ENCODE measurements around the gene ME1.

ME1 gene

DNA sequence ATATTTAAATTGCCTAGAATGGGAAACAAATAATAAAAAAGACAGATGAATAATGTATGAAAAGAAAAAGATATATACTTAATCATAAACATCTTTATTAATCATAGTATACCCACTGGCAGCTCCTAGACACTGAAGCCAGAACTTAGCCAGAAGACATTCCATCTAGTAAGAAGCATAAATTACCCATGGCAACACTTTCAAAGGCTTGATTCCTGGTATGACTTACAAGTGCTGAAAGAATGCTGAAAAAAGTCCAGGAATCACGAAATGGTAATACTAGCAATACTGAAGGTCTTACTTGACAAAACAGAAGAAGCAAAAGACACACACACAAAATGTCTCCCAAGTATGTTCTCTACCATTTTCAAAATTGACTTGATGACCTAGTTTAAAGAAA lies 199.7 kb downstream of the ME1 start:
- TF ChIP-seq POLR2A (IDR thresholded peaks at IDR 0.05; ENCODE audit: extremely low read depth, insufficient read length) (no peak), MYC (IDR thresholded peaks at IDR 0.05; ENCODE audit: low read depth, low read length) (no peak)
- TF ChIP-seq, protein P1, sequence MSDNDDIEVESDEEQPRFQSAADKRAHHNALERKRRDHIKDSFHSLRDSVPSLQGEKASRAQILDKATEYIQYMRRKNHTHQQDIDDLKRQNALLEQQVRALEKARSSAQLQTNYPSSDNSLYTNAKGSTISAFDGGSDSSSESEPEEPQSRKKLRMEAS (IDR thresholded peaks at IDR 0.05; ENCODE audit: low read depth, low read length): no peak
- TF ChIP-seq, protein P2, sequence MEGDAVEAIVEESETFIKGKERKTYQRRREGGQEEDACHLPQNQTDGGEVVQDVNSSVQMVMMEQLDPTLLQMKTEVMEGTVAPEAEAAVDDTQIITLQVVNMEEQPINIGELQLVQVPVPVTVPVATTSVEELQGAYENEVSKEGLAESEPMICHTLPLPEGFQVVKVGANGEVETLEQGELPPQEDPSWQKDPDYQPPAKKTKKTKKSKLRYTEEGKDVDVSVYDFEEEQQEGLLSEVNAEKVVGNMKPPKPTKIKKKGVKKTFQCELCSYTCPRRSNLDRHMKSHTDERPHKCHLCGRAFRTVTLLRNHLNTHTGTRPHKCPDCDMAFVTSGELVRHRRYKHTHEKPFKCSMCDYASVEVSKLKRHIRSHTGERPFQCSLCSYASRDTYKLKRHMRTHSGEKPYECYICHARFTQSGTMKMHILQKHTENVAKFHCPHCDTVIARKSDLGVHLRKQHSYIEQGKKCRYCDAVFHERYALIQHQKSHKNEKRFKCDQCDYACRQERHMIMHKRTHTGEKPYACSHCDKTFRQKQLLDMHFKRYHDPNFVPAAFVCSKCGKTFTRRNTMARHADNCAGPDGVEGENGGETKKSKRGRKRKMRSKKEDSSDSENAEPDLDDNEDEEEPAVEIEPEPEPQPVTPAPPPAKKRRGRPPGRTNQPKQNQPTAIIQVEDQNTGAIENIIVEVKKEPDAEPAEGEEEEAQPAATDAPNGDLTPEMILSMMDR (IDR thresholded peaks at IDR 0.05; ENCODE audit: low read depth, low read length): no peak
- DNase-seq (ENCODE audit: low read depth): no peak
- no peak overlapping the region for H3K4me3 ChIP-seq (ENCODE audit: low read depth, low read length)

DNA sequence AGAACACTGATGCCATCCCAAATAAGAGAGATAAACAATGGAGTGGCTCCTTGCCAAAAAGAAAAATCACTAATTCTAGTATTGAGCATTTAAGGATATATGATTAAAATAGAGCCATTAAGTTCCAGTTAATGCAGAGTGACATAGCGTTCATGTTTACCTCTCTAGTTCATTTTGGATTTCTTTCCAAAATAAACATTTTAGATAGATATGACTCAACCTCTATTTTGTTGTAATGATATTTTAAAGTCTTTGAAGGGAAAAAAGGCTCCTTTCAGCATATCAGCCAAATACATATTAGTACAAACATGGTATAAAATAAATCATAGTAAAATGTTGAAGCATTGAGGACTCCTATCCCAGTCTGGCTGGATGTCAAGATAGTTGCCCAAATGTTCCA lies 204.3 kb downstream of the ME1 start:
- H3K4me3 ChIP-seq (ENCODE audit: low read depth, low read length): no peak overlapping the region
- TF ChIP-seq, protein P1 (IDR thresholded peaks at IDR 0.05; ENCODE audit: low read depth, low read length): no peak
- TF ChIP-seq POLR2A (IDR thresholded peaks at IDR 0.05; ENCODE audit: extremely low read depth, insufficient read length): no peak
- no peak for TF ChIP-seq MYC (IDR thresholded peaks at IDR 0.05; ENCODE audit: low read depth, low read length)
- TF ChIP-seq, protein P2 (IDR thresholded peaks at IDR 0.05; ENCODE audit: low read depth, low read length): no peak
- DNase-seq (ENCODE audit: low read depth): no peak

DNA sequence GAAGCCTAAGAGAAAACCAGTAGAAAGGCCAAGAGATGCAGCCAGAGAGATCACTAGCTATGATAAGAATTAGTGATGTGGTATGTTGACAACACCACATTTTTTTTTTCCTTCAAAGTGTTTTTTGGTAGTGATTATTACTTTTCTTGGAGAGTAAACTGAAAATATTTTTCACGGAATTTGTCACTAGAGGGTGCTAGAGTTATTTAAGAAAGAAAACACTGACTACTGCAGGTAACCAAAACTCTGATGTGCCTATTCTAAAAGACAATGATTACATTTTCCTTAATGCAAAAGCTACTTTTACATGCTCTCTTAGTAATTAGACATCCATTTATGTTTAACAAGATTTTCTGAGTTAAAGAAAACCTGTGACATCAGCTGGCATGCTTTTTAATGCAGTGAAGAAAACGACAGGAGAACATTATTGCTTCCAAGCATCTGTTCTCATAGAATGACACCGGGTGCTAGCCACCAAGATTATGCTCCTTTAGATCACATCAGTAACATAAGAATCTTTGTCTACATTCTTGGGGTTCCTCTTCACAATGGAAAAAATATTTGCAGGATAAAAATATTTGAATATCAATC lies 208.9 kb downstream of the ME1 start:
- no peak overlapping the region for H3K4me3 ChIP-seq (ENCODE audit: low read depth, low read length)
- DNase-seq (ENCODE audit: low read depth): peak; percentile 60
- TF ChIP-seq MYC (IDR thresholded peaks at IDR 0.05; ENCODE audit: low read depth, low read length): no peak
- TF ChIP-seq, protein P2 (IDR thresholded peaks at IDR 0.05; ENCODE audit: low read depth, low read length): peak; percentile 18
- TF ChIP-seq, protein P1 (IDR thresholded peaks at IDR 0.05; ENCODE audit: low read depth, low read length): no peak

DNA sequence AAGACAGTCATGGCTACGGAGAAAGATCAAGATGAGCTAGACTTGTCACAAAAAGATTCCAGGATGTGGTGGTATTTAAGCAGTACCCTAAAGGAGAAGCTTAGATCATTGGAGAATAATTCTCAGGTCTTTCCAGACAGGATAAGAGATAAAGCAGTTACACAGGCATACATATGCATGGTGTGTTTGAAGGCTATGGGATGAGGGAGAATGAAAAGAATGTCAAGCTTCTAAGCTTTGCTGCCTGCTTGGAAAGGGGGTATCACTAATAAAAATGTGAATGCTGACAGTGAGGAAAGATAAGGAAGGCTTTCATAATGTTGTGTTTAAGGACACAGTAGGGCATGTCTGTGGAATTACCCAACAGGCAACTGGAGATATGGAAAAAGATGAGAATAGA lies 209.6 kb downstream of the ME1 start:
- TF ChIP-seq MYC (IDR thresholded peaks at IDR 0.05; ENCODE audit: low read depth, low read length): no peak
- no peak for TF ChIP-seq POLR2A (IDR thresholded peaks at IDR 0.05; ENCODE audit: extremely low read depth, insufficient read length)
- TF ChIP-seq, protein P2 (IDR thresholded peaks at IDR 0.05; ENCODE audit: low read depth, low read length): no peak
- TF ChIP-seq, protein P1 (IDR thresholded peaks at IDR 0.05; ENCODE audit: low read depth, low read length): no peak
- no peak overlapping the region for H3K4me3 ChIP-seq (ENCODE audit: low read depth, low read length)
- no peak for DNase-seq (ENCODE audit: low read depth)

DNA sequence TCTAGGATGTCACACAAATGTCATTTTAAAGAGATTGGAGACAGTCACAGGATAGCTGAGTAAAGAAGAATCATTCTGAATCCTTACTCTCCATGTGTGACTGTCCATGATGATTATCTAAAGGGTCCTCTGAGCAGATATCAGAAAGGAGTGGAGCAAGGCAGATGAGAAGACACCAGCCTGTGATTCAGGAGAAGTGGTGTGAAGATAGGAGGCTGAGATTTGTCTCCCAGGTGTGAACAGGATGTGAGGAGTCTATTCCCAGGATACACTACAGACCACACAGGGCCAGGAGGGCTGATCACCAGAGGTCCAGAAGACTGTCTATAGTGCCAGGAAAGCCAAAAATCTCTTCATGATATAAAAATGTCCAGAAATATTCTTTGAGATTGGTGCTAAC lies 210.7 kb downstream of the ME1 start:
- no peak overlapping the region for H3K4me3 ChIP-seq (ENCODE audit: low read depth, low read length)
- TF ChIP-seq POLR2A (IDR thresholded peaks at IDR 0.05; ENCODE audit: extremely low read depth, insufficient read length): no peak
- no peak for TF ChIP-seq MYC (IDR thresholded peaks at IDR 0.05; ENCODE audit: low read depth, low read length)
- TF ChIP-seq, protein P1 (IDR thresholded peaks at IDR 0.05; ENCODE audit: low read depth, low read length): no peak
- no peak for DNase-seq (ENCODE audit: low read depth)

DNA sequence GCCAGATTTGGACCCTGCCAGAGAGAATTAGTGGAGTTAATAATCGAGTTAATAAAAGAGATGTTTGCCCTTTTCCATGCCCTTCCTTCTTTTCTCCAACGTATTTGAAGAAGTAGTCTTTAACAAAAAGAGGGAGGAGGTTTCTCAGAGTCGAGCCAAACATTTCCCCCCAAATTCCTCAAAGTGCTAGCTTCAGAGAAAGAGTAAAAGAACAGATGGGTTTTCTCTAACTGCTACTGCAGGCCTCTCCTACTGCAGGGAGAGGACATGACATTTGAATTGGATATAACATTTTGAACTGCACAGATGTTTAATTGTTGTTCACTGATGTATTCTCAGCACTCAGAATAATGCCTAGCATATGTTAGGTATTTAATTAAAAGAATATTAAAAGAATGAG lies 212.2 kb downstream of the ME1 start:
- DNase-seq (ENCODE audit: low read depth): no peak
- no peak overlapping the region for H3K4me3 ChIP-seq (ENCODE audit: low read depth, low read length)
- TF ChIP-seq MYC (IDR thresholded peaks at IDR 0.05; ENCODE audit: low read depth, low read length): no peak
- TF ChIP-seq, protein P2 (IDR thresholded peaks at IDR 0.05; ENCODE audit: low read depth, low read length): no peak
- TF ChIP-seq, protein P1 (IDR thresholded peaks at IDR 0.05; ENCODE audit: low read depth, low read length): no peak
- TF ChIP-seq POLR2A (IDR thresholded peaks at IDR 0.05; ENCODE audit: extremely low read depth, insufficient read length): no peak
